Esophagus muscularis mucosa (tissue), 4 donors: ENCODE measurements around the gene KRTDAP.

Experiments
- EP300 ChIP-seq: sonication (generic); formaldehyde crosslinking; IDR thresholded peaks from one replicate; pipeline ENCODE4 v1.6.1; 2017; ENCODE audit warnings: antibody characterized with exemption
- POLR2A ChIP-seq: fragments of 450-650 bp; IDR thresholded peaks from one replicate; pipeline ENCODE4 v1.6.1; 2017; ENCODE audit warnings: antibody characterized with exemption, moderate library complexity, mild to moderate bottlenecking, low read depth
- POLR2AphosphoS5 ChIP-seq, 2 donors: sonication (generic); formaldehyde crosslinking; IDR thresholded peaks; one replicate each; pipeline ENCODE4 v1.6.1; 2017; ENCODE audit warnings: antibody characterized with exemption in 2 of 2
- TF ChIP-seq, protein P1 (sequence below), 3 experiments: fragments of 200-600 bp in 2 of 3; fragments of 450-650 bp in 1 of 3; sonication (generic) in 2 of 3; IDR thresholded peaks; one replicate each; pipeline ENCODE4 v1.5.1; 2017 to 2019; ENCODE audit warnings: antibody characterized with exemption in 3 of 3, mild to moderate bottlenecking in 2 of 3, moderate library complexity in 1 of 3

DNA sequence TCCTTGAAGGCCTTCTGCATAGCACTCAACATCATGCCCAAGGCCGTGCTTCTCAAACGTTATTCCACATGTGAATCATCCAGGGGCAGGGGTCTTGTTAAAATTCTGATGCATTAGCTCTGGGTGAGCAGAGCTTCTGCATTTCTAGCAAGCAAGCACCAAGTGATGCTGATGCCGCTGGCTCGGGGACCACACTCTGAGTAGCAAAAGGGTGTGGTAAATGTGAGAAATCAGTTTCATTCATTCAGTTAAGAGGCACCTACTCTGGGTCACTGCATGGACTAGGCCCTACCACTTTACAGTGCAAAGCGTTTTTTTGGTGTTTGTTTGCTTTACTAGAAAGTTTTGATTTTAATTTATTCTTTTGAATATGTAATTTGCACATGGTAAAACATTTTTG is 7.2 kb downstream of the KRTDAP start:
- TF ChIP-seq, protein P1, sequence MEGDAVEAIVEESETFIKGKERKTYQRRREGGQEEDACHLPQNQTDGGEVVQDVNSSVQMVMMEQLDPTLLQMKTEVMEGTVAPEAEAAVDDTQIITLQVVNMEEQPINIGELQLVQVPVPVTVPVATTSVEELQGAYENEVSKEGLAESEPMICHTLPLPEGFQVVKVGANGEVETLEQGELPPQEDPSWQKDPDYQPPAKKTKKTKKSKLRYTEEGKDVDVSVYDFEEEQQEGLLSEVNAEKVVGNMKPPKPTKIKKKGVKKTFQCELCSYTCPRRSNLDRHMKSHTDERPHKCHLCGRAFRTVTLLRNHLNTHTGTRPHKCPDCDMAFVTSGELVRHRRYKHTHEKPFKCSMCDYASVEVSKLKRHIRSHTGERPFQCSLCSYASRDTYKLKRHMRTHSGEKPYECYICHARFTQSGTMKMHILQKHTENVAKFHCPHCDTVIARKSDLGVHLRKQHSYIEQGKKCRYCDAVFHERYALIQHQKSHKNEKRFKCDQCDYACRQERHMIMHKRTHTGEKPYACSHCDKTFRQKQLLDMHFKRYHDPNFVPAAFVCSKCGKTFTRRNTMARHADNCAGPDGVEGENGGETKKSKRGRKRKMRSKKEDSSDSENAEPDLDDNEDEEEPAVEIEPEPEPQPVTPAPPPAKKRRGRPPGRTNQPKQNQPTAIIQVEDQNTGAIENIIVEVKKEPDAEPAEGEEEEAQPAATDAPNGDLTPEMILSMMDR (IDR thresholded peaks at IDR 0.05) = no peak
- TF ChIP-seq EP300 = no peak
- no peak for TF ChIP-seq POLR2A
- TF ChIP-seq POLR2AphosphoS5 (IDR thresholded peaks at IDR 0.05) = no peak
